Measurements from ENCODE around the gene NFATC3.

DNA sequence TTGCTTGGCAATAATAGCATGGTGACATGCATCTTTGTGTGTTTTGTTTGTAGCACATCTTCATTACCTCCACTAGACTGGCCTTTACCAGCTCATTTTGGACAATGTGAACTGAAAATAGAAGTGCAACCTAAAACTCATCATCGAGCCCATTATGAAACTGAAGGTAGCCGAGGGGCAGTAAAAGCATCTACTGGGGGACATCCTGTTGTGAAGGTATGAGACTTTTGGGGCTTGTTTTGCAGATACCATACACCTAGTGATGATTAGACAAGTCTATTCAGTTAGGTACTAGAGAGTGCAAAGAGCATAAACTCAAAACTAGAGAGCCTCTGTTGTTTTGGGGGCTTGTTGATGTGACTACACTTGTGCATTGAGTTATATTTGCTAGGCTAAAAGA is 41.2 kb downstream of the NFATC3 start:
- TF ChIP-seq, protein P1, sequence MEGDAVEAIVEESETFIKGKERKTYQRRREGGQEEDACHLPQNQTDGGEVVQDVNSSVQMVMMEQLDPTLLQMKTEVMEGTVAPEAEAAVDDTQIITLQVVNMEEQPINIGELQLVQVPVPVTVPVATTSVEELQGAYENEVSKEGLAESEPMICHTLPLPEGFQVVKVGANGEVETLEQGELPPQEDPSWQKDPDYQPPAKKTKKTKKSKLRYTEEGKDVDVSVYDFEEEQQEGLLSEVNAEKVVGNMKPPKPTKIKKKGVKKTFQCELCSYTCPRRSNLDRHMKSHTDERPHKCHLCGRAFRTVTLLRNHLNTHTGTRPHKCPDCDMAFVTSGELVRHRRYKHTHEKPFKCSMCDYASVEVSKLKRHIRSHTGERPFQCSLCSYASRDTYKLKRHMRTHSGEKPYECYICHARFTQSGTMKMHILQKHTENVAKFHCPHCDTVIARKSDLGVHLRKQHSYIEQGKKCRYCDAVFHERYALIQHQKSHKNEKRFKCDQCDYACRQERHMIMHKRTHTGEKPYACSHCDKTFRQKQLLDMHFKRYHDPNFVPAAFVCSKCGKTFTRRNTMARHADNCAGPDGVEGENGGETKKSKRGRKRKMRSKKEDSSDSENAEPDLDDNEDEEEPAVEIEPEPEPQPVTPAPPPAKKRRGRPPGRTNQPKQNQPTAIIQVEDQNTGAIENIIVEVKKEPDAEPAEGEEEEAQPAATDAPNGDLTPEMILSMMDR (IDR thresholded peaks at IDR 0.05; ENCODE audit: low read depth, low read length, missing input control) = no peak
- TF ChIP-seq, protein P2, sequence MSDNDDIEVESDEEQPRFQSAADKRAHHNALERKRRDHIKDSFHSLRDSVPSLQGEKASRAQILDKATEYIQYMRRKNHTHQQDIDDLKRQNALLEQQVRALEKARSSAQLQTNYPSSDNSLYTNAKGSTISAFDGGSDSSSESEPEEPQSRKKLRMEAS (IDR thresholded peaks at IDR 0.05) = no peak
- TF ChIP-seq RAD21 (IDR thresholded peaks at IDR 0.05) = no peak
- no peak for TF ChIP-seq SP1 (IDR thresholded peaks at IDR 0.05)
- TF ChIP-seq JUND (IDR thresholded peaks at IDR 0.05) = no peak
- no peak for TF ChIP-seq REST (IDR thresholded peaks at IDR 0.05)

Data from liver (tissue), 3 donors.